Ectodermal cell (in vitro differentiated cells): ENCODE results near the gene TCF4.

Source experiments
- H3K27ac ChIP-seq: 2 replicates; pipeline ENCODE4 v1.7.0; 2013; ENCODE audit warnings: mild to moderate bottlenecking, low read depth, low read length; ENCODE audit not compliant: insufficient read depth, poor library complexity, severe bottlenecking
- H3K27me3 ChIP-seq: 2 replicates; pipeline ENCODE4 v1.7.0; 2013; ENCODE audit warnings: mild to moderate bottlenecking, low read length; ENCODE audit not compliant: insufficient read depth, control insufficient read depth, poor library complexity, severe bottlenecking
- H3K36me3 ChIP-seq: one replicate; pipeline ENCODE4 v1.7.0; 2013; ENCODE audit warnings: low read length; ENCODE audit not compliant: control insufficient read depth, insufficient read depth
- H3K4me1 ChIP-seq: one replicate; pipeline ENCODE4 v1.7.0; 2013; ENCODE audit warnings: low read length; ENCODE audit not compliant: control insufficient read depth, insufficient read depth
- H3K4me3 ChIP-seq: 2 replicates; pipeline ENCODE4 v1.7.0; 2013; ENCODE audit warnings: low read depth, low read length, control low read depth; ENCODE audit not compliant: insufficient read depth
- H3K9me3 ChIP-seq: 2 replicates; pipeline ENCODE4 v1.7.0; 2013; ENCODE audit warnings: mild to moderate bottlenecking, low read length, moderate library complexity; ENCODE audit not compliant: control insufficient read depth
- WGBS, 2 experiments: methylation state at CpG; one replicate each; pipeline ENCODE4 v1.1.7; 2013; ENCODE audit warnings: missing lambda C conversion rate in 2 of 2; 5-methylcytosine and 5-hydroxymethylcytosine counted together

Gene TCF4

DNA sequence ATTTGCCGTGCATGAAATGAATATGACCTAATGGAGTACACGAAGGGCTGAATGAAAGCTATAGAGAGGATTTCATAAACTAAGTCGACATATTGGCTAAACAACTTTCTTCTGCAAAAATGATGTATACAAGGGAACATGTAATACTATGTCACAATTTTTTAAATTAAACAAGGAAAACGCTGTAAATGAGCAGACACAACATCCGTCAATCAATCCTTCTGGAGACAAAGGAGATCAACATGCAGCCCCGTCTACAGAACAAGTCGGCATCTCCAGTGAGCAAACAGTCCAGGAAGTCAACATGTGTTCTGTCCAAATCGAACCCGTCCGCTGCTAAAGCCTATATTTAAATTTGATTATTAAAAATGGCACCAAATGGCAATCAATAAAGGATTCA lies 180.8 kb downstream of the TCF4 start:
- H3K36me3 ChIP-seq, result no peaks in the 10 kb centered on the region
- no peak overlapping the region for H3K4me3 ChIP-seq

DNA sequence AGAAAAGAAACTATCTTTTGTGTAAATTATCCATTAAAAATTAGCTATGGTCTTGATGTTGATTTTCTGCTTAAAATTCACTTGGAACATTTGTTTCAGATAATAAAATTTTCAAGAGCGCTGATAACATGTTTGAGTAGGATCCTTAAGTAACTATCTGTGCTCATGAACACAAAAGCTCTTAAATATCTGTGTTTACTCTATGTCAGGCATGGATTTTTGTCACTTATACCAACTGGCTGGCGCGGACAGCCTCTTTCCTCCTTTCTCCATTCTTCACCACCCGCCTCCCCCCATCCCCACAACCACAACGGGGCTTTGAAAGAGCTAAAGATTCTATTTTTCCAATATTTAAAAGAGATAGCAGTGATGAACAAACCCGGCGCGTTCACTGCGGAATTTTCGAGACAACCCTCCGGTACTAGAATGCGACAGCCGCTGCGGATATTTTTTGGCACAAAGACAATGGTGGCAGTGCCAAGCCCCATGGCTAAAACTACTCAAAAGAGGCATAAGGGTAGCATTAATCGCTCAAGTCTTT lies 181.5 kb downstream of the TCF4 start:
- 92 to 97% methylated on average over 15 of the region's 15 CpGs for WGBS, 2 experiments
- Histone ChIP-seq H3K36me3 (no peaks in the 10 kb centered on the region), H3K4me3 (no peak overlapping the region), H3K27ac (no peak overlapping the region), H3K4me1 (peaks cover 43% of the 10 kb centered on the region), H3K9me3 (no peaks in the 10 kb centered on the region), H3K27me3 (no peaks in the 10 kb centered on the region)

More for the DNA sequence above, 180.8 kb downstream of the TCF4 start:
- Histone ChIP-seq H3K4me1 (peaks cover 39% of the 10 kb centered on the region), H3K9me3 (no peaks in the 10 kb centered on the region), H3K27ac (no peak overlapping the region), H3K27me3 (no peaks in the 10 kb centered on the region)
- 90 to 93% methylated on average over 10 of the region's 10 CpGs for WGBS, 2 experiments

DNA sequence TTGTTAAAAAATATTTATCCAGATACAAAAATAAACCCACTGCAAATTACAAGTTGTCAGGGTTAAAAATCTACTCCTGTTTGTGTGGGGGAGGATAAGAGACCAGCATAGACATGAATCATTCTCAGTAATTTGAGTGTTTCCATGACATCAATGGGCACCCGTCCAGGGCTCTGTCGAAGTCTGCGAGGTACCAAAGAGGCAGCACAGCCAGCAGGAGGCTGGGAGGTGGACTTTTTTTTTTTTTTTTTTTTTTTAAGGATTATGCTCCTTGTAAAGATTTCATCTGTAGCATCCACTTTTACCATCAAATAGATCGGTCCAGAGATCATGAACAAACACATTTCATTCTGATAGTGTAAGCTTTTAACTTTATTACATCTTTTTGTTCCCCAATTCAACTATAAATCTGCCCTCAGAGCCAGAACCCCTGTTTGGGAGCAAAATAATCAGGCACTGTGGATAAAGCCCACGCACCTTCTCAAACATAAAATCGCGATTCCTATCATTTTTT lies 182.0 kb downstream of the TCF4 start:
- H3K4me3 ChIP-seq, result no peak overlapping the region
- whole genome bisulfite sequencing, 2 experiments, result 64 to 78% methylated on average over 7 of the region's 7 CpGs
- no peaks in the 10 kb centered on the region for H3K9me3 ChIP-seq
- H3K27me3 ChIP-seq, result no peaks in the 10 kb centered on the region
- H3K36me3 ChIP-seq, result no peaks in the 10 kb centered on the region
- peaks cover 48% of the 10 kb centered on the region for H3K4me1 ChIP-seq
- no peak overlapping the region for H3K27ac ChIP-seq

DNA sequence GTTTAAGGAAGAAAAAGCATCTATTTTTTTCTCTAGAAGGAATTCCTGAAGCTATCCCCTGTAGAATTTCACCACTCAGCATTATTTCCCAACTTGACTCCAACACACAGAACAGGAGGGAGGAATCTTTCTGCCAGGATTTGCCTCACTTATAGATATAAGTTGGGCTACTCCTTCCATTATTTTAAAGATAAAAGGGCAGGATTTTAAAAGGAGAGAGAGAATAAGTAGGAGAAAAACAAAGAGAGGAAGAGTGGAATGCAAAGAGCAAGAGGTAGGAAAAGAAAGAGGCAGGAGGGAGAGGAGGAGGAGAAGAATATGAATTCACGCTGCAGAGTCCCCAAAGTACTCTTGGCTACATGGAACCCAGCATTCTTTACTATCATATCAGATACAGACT lies 182.5 kb downstream of the TCF4 start:
- 78% methylated on average over 1 of the region's 1 CpG; no CpG with 5 or more reads in 1 of the 2 experiments for WGBS, 2 experiments
- Histone ChIP-seq H3K27me3 (no peaks in the 10 kb centered on the region), H3K4me3 (no peak overlapping the region), H3K36me3 (no peaks in the 10 kb centered on the region), H3K27ac (no peak overlapping the region), H3K4me1 (peaks cover 51% of the 10 kb centered on the region), H3K9me3 (no peaks in the 10 kb centered on the region)

DNA sequence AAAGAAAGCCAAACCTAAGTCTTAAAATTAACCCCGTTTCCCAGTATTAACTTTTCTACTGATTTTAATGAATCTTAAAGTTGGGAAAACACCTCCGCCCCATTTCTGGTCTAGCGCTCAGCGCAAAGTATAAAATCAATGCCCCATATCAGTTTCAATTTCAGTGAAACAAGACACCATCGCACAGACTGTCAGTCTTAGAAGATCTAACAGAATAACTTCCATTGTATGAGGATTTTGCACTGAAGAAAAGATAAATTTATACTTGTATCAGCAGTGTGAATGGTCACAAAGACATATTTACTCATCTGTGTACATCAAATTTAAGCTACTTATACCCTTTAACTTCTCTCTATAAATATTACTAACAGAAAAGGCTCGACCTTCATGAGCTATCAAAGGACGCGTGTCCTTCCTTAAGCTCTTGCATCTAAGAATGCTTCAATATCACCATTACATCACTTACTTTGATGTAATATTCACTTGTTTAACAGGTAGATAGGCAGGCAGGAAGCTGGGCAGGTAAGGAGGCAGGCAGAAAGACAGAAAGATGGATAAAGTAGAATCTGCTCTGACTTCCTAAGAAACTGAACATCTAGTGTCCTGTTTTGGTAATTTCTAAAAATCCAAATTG lies 183.0 kb downstream of the TCF4 start:
- Histone ChIP-seq H3K27ac (no peak overlapping the region), H3K27me3 (no peaks in the 10 kb centered on the region), H3K36me3 (no peaks in the 10 kb centered on the region), H3K4me1 (peaks cover 51% of the 10 kb centered on the region), H3K4me3 (no peak overlapping the region), H3K9me3 (no peaks in the 10 kb centered on the region)
- WGBS, 2 experiments, result 97% methylated on average over 8 of the region's 8 CpGs

- WGBS, 2 experiments, result 95 to 100% methylated on average over 2 to 5 of the region's 5 CpGs
- Histone ChIP-seq H3K4me1 (peaks cover 51% of the 10 kb centered on the region), H3K27me3 (no peaks in the 10 kb centered on the region), H3K36me3 (no peaks in the 10 kb centered on the region), H3K27ac (no peak overlapping the region), H3K9me3 (no peaks in the 10 kb centered on the region), H3K4me3 (no peak overlapping the region)
Measured at GRCh38 chr18:55404136-55404830, 183.7 kb downstream of the TCF4 start.

GRCh38 chr18:55403421-55403949 lies 184.5 kb downstream of the TCF4 start:
- H3K9me3 ChIP-seq, result no peaks in the 10 kb centered on the region
- 80 to 89% methylated on average over 4 to 5 of the region's 5 CpGs for WGBS, 2 experiments
- H3K4me3 ChIP-seq, result no peak overlapping the region
- no peaks in the 10 kb centered on the region for H3K27me3 ChIP-seq
- H3K36me3 ChIP-seq, result no peaks in the 10 kb centered on the region
- peaks cover 51% of the 10 kb centered on the region for H3K4me1 ChIP-seq
- H3K27ac ChIP-seq, result no peak overlapping the region

GRCh38 chr18:55402731-55403405 lies 185.1 kb downstream of the TCF4 start:
- Histone ChIP-seq H3K36me3 (no peaks in the 10 kb centered on the region), H3K27me3 (no peaks in the 10 kb centered on the region), H3K27ac (no peak overlapping the region), H3K9me3 (no peaks in the 10 kb centered on the region), H3K4me3 (no peak overlapping the region), H3K4me1 (peaks cover 51% of the 10 kb centered on the region)
- WGBS, 2 experiments, result 87 to 90% methylated on average over 10 of the region's 10 CpGs

DNA sequence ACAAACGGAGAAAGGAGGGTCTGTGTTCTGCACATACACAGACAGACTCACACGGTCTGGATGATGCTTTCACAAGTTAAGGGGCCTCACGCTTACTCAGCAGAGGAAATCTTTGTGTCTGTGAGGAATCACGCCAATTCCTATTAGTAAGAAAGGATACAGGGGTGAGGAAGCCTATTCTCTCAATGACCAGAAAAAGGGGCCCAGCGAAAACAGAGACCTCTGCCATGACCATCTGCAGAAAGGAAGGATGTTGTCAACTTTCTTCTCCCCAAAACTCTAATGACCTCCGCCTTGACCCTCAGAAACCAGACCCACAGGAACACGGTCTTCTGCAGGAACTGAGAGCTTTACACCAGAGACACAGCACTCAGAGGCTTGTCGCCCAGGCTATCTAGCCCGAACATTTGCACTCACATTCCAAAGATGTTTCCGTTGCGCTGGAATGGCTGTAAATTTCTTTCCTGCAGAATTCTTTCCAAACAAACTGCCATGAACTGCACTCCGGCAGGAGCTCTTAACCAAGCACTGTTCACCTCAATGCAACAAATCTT lies 186.3 kb downstream of the TCF4 start:
- Histone ChIP-seq H3K27ac (peak overlapping the region; percentile 47), H3K4me1 (peaks cover 40% of the 10 kb centered on the region), H3K4me3 (no peak overlapping the region), H3K9me3 (no peaks in the 10 kb centered on the region), H3K27me3 (no peaks in the 10 kb centered on the region), H3K36me3 (no peaks in the 10 kb centered on the region)
- WGBS, 2 experiments, result 57 to 59% methylated on average over 12 of the region's 12 CpGs
